Effector CD8-positive, alpha-beta T cell (primary cell): ENCODE measurements around the gene CPSF4.
A peak's percentile ranks its signal among the peaks of the same experiment; 100 is the strongest.
"Not testable (repeated sequence)": the region's sequence is repeated elsewhere in the genome, so short reads cannot be mapped to it uniquely, and the experiment has no call there.

Source experiments
- DNase-seq: peaks from one replicate; lab custom pipeline; 2025; lab: John Stamatoyannopoulos, UW

CPSF4 gene

DNA sequence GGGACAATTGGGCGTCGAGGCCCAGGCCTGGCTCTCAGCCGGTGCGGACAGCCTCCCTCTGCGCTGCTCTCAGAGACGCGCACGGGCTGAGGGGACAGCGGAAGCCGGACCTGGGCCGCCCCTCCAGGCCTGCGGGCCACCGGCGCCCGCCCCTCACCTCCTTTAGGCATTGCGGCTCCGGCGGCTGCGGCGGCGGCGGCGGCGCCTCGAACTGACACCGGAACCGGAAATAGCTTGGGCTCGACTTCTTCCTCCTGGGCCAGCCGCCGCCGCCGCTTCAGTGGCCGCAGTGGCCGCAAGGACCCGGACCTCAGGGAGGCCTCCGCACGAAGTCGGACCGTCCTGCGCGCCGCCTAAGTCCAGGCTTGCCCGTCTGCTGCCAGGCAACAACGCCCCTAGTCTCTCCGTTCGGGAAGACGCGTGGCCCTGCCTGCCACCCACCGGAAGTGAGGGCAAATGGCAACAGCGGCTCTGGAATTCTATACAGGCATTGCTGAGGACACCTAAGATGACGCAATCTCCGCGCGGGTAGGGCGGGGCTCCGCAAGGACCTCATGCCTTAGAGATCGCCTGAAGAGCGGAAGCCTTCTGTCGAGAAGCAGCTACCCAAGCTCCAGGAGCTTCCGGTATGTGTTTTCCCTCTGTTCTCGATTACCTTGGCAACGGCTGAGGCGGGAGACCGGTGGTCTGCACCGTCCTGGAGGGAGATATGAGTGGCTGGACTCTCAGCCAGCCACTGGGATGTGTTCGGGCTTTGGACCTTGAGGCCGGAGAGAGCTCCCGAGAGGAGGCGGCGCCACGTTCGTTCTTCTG, 30.2 kb upstream of the CPSF4 start, which contains the start of the genes BUD31 and PDAP1:
Gene BUD31 (plus strand): TSS at position 591 of the 813 bp plus-strand sequence. CDS start 2,124 bp downstream, outside the sequence.
Gene PDAP1 (minus strand): TSS at position 219 of the 813 bp plus-strand sequence. CDS start 49 bp downstream, at position 170.
- peak; percentile 92 for DNase-seq

DNA sequence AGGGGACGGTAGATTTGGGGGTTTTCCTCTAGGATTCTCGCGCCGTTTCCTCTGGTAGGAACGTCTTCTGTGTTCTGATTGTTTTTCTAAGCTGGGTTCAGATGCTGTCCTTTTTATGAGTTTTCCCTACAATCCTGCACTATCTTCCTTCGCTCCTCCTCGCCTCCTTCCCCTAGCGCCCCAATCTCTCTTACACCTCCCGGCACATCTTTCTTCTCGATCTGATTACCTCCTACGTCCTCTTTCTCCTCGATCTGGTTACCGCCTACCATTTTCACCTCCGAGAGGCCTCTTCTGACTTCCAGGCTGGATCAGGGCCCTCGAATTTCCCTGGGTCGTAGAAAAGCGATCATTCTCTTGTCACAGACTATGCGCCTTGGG, 29.6 kb upstream of the CPSF4 start:
- DNase-seq, result no peak

DNA sequence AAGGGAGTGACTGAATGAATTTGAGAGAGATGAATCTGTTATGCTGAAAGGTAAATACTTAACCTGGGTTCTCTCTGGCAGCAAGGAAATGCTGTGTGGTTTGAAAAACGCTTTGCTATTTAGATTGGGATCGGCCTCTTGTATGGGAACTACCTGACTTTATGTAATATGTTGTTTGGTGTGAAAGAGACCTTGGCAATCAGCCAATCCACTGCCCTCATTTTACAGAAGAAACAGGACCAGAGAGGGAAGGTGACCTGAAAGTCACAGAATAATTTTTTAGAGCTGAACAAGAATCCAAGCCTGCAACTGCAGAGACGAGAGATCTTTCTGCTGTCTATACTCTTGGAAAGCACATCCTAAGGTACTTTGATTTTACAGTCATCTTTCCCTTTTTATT, 28.9 kb upstream of the CPSF4 start:
- no peak for DNase-seq

DNA sequence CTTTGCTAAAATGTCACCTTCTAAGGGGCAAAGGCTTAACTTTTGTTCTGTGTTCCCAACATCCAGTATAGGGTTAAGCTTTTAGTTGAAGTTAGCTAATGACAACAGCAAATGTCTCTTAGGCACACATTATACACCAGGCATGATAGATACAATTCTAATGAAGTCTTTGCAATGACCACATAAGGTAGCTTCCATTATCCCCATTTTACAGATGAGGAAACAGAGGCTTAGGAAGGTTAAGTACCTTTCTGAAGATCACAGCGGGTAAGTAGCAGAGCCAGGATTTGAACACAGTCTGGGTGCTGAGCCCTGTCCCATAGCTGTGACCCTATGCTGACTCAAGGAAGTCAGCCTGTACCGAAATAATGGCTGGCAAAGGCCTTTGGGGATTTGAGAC, 28.1 kb upstream of the CPSF4 start:
- no peak for DNase-seq

DNA sequence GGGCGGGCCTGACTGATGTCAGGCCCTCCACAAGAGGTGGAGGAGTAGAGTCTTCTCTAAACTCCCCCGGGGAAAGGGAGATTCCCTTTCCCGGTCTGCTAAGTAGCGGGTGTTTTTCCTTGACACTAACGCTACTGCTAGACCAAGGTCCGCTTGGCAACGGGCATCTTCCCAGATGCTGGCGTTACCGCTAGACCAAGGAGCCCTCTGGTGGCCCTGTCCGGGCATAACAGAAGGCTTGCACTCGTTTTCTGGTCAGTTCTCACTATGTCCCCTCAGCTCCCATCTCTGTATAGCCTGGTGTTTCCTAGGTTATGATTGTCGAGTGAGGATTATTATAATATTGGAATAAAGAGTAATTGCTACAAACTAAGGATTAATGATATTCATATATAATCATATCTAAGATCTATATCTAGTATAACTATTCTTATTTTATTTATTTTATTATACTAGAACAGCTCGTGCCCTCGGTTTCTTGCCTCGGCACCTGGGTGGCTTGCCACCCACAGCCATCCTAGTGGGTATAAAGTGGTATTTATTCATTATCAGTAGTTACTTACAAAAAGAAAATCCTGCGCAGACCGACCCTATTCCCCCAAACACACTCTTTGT, 23.1 kb upstream of the CPSF4 start:
- peak; percentile 5 for DNase-seq

DNA sequence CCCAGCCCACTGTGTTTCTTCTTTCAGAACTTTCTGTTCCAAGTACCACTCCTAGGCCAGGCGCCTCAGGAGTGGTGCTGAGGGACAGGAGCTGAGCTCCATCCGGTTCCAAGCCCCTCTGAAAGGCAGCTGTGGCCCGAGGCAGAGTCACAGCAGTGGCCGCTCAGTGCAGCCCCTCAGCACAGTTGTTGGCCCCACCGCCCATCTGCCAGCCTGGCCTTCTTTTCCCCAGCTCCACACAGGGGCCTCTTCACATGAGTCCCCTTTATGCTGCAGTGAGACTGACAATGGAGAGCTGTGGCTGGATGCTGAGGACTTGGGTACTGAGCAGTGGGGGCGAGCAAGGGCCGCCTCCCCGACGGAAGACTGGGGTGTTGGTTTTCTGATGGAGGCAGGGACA, 20.5 kb upstream of the CPSF4 start:
- DNase-seq, result no peak

DNA sequence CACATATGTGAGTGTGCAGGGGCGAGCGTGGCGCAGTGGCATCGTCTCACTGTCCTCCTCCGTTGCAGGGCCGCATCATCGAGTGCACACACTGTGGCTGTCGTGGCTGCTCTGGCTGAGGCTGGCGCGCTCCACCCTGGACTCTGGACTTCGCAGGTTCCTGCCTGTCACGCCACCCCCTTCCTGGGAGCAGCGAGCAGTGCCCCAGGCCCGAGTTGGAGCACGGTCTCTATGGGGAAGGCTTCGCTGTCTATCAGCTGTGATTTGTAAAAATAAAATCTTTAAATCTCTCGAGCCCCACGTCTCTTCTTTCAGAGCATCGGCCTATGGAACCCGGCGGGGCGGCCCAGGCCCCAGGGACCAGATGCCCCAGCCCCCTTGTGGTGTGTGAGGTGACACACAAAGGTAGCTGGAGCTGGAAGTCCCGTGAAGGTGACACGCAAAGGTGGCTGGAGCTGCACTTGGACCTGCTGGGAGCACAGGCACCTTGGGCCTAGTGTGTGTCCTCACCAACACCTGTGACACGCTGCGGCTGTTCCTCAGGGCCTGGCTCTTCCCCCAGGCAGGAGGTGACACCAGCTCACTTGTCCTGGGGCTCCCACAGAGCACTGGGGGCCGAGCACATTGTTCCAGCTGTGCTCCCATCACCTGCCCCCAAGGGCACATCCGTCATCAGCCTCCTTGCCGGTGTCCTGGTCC, 19.3 kb upstream of the CPSF4 start:
- DNase-seq, result no peak

DNA sequence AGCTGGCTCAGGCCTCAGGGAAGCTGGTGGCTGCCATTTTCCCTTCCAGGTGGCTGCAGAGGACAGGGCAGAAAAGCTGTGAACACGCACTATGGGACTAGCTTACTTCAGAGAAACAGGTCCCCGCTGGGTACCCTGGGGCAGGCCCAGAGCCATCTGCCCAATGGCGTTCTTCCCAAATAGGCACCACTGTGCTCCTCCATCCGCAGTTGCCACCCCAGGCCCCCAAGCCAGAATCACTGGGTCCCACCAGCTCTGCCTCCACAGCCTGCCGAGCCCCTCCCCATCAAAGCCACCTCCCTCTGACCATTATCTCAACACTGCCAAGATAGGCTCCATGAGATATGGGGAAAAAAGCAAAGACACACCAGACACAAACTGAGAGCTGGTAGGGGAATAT, 18.5 kb upstream of the CPSF4 start:
- DNase-seq, result no peak

DNA sequence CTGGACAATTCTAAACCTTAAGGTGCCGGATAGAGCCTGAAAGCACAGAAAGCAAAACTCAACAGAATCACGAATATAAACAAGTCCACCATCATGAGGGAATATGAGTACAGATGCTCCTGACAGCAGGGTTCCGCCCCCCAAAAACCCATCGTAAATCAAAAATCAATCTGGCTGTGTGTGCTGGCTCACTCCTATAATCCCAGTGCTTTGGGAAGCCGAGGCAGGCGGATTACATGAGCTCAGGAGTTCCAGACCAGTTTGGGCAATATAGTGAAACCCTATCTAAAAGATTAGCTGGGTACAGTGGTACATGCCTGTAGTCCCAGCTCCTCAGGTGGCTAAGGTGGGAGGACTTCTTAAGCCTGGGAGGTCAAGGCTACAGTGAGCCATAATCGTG, 17.8 kb upstream of the CPSF4 start:
- DNase-seq, result no peak

DNA sequence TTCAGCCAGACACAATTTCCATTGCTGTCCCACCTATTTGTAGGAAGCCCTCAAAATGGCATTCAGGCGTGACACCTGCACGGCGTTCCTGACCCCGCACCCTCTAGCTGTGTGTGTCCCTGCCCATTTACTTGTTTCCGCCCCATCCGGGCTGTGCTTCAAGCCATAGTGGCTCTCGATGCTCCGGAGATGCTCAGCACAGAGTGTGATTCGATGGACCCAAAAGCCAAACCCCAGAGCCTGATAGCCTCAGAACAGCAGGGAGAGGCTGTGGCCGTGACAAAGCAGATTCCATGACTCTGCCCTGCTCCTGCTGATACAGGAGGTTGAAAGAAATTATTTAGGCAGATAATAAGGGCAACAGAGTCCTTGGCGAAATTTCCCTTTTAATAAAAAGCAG, 16.6 kb upstream of the CPSF4 start:
- no peak for DNase-seq

DNA sequence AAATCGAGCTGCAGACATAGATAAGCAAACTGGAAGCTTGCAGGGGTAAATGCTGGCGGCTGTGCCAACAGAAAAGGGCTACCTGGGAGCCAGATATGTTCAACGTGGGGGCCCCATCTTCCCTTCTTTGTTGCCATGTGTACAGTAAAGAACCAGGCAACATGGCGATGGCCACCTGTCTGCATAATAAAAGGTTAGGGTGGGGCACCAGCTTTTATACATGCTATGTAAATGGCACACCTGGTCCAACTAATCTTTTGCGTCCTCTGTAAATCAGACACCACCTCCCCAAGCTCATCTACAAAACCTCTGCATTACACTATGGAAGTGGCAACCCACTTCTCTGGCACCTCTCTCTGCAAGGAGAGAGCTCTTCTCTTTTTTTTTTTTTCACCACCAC, 16.1 kb upstream of the CPSF4 start:
- no peak for DNase-seq

DNA sequence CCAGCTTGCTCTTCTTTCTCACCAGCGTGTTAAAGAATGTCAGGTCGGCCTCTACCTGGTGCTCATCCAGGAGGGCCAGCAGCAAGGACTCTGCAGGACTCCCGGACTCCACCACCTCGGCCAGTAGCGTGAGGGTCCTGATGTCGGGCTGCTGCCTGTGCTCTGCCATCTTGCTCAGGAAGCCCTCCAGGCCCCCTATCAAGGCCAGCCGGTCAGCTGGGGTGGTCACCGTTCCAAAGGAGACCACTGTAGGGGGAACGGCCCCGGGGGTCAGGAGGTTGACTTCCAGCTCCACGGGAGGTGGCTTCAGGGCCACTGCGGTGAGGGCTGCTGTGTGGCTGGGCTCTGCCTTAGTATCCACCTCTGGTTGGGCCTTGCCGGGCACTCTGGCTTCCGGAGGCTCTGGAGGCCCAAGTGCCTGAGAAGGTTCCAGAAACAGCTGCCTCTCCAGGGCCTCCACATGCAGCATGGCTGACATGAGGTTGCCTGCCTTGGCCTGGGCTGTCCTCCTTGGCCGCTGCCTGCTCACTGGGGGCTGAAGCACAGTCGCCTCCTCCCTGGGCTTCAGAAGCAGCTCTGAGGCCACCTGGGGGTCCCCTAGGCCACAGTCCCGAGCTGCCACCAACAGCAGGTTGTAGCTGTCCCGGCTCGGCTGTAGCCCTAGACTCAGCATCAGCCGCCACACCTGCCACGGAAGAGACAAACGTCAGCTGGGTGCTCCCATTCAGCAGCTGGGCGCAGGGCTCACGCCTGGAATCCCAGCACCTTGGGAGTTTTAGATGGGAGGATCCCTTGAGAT, 13.6 kb upstream of the CPSF4 start:
- no peak for DNase-seq

DNA sequence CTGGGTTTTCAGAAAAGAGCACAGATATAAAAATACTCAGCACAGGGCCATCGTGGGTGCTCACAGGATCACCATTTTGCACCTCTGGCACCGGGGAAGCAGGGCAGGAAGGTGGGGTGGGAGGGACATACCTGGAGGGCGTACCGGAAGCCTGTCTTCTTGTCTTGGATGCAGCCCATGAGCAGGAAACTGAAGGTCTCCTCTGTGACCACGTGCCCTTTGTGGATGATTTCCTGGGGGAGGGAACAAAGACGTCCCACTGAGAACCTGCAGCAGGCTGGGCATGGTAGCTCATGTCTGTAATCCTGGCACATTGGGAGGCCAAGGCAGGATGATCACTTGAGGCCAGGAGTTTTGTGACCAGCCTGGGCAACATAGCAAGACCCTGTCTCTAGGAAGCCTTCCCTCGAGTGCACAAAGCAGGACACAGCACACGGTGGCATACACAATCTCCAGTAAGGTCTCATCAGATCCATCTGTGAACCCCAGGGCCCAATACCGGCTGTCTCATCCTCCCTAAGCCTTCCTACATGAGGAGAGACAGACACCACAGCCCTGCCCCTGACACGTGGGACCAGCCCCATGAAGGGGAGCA, 9.7 kb upstream of the CPSF4 start:
- DNase-seq, result no peak

DNA sequence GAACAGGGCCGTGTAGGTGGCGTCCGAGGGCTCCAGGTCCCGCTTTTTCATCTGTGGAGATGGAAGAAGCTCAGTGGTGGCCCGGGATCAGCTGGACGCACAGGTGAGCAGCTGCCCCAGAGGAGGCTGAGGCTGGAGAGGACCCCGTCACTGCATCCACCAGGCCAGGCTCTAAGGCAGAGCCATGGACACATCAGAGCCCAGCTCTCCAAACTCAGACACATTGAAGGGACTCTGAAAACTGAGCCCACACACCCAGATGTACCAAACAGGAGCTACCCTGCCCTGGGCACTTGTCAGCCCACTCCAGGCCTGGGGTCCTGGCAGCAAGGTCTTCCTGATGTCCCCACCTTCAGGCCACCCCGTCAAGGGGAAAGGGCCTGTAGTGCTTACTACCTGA, 9.0 kb upstream of the CPSF4 start:
- DNase-seq, result no peak

DNA sequence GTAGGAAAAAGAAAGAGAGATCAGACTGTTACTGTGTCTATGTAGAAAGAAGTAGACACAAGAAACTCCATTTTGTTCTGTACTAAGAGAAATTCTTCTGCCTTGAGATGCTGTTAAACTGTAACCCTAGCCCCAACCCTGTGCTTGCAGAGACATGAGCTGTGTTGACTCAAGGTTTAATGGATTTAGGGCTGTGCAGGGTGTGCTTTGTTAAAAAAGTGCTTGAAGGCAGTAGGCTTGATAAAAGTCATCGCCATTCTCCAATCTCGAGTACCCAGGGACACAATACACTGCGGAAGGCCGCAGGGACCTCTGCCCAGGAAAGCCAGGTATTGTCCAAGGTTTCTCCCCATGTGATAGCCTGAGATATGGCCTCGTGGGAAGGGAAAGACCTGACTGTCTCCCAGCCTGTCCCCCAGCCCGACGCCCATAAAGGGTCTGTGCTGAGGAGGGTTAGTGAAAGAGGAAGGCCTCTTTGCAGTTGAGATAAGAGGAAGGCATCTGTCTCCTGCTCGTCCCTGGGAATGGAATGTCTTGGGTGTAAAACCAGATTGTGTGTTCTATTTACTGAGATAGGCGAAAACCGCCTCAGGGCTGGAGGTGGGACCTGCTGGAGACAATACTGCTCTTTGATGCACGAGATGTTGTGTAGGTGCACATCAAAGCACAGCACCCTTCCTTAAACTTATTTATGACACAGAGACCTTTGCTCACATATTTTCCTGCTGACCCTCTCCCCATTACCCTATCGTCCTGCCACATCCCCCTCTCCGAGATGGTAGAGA, 6.8 kb upstream of the CPSF4 start:
- DNase-seq, result not testable (repeated sequence)

DNA sequence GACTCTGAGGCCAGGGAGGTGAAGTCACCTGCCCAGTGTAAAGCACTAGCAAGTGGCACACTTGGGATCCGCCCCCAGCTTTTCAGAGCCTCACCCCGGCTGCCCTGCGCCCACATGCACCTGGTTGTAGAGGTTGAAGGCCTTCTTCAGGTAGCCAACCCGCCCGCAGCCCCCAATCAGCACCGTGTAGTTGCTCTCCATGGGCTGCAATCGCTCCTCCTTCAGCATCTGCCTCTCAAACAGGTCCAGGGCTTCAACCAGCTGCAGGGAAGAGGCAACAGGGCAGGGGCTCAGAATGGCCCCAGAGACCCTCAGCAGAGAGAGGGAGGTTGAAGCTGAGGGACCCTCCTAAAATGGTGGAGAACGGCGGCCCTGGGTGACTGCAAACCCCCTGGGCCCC, 5.6 kb upstream of the CPSF4 start:
- no peak for DNase-seq

DNA sequence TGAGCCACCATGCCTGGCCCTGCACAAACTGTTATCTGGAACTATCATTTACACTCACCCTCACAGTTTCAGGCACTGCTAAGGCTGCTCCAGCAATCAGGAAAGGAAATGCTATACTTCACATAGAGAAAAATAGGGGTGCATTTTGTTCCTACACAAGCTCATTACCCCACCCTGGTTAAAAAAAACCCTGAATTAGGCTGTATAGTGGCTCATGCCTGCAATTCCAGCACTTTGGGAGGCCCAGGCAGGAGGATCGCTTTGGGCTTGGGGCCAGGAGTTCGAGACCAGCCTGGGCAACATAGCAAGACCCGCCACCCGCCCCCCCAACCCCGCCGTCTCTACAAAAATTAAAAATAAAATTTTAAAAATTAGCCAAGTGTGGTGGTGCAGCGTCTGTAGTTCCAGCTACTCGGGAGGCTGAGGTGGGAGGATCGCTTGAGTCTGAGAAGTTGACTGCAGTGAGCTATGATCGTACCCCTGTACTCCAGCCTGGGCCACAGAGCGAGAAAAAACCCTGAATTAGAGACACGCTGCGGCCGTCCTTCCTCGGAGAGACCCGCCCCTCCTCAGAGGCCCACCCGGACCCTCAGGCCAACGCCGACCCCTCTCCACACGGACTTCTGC, 684 bp upstream of the CPSF4 start:
- DNase-seq, result no peak

DNA sequence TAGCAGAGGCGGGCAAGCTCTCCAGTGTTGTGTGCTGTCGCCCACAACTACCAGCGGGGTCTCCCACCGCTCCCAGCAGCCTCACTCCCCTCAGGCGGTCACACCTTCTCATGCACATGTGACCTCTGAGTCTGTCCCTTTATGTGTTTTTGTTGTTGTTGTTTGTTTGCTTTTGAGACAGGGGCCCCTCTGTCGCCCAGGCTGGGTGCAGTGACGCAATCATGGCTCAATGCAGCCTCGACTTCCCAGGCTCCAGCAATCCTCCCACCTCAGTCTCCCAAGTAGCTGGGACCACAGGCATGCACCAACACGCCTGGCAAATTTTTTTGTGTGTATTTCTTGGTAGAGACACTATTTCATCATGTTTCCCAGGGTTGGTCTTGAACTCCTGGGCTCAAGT, 1.5 kb downstream of the CPSF4 start:
- no peak for DNase-seq

DNA sequence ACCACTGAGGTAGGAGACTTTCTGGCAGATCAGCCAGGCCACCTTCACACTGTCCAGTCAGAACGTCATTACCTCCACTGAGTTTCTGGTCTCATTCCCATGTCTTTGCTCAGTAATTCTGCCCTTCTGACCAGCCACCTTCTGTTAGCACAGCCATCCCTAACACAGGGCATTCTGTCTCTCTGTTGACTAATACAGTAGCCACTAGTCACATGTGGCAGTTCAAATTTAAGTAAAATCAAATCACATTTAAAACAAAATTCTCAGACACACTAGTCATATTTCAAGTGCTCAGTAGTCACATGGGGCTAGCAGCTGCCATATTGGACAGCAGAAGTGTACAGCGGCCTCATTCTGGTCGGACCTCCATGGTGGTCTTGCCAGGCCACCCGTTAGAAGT, 7.4 kb downstream of the CPSF4 start:
- DNase-seq, result no peak

DNA sequence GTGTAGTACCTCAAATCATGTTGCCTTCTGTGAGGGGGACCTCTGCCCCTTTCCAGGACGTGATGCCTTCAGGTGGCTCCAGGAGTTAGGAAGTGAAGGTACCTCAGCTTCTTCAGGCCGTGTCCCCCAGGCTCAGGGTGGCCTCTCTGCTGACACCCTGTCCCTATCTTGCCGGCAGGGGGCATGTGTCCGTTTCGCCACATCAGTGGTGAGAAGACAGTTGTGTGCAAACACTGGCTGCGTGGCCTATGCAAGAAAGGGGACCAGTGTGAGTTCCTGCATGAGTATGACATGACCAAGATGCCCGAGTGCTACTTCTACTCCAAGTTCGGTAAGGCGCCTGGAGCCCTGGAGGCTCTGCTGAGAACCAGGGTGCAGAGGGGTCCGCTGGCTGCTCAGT, 9.2 kb downstream of the CPSF4 start:
- DNase-seq, result no peak
